Smooth muscle cell (in vitro differentiated cells): ENCODE data around the gene PFKP. TPM values are rescaled to one million over a fixed set of nuclear protein-coding genes. Genes with fewer than 3 reads are reported as not detected.
"Not testable (repeated sequence)": the region's sequence is repeated elsewhere in the genome, so short reads cannot be mapped to it uniquely, and the experiment has no call there.

Experiments
- DNase-seq: peaks from one replicate; lab custom pipeline; 2025; ENCODE audit not compliant: unreplicated experiment; lab: John Stamatoyannopoulos, UW
- H2AFZ ChIP-seq: fragments of 200-600 bp; sonication (generic); 2 replicates; pipeline ENCODE4 v1.6.0; 2016; ENCODE audit warnings: antibody characterized with exemption, low read depth, mild to moderate bottlenecking
- H3F3A ChIP-seq: fragments of 200-600 bp; sonication (generic); 2 replicates; pipeline ENCODE4 v1.6.0; 2017; ENCODE audit warnings: antibody characterized with exemption, low read depth
- H3K27ac ChIP-seq: fragments of 200-600 bp; sonication (generic); 2 replicates; pipeline ENCODE4 v1.5.1; 2016; ENCODE audit warnings: low read depth, mild to moderate bottlenecking
- H3K27me3 ChIP-seq: fragments of 200-600 bp; sonication (generic); 2 replicates; pipeline ENCODE4 v1.6.1; 2016; ENCODE audit warnings: low read depth, mild to moderate bottlenecking
- H3K36me3 ChIP-seq: fragments of 200-600 bp; sonication (generic); 2 replicates; pipeline ENCODE4 v1.5.1; 2016; ENCODE audit warnings: low read depth
- H3K4me1 ChIP-seq: fragments of 200-600 bp; sonication (generic); 2 replicates; pipeline ENCODE4 v1.5.1; 2016; ENCODE audit warnings: low read depth
- H3K4me2 ChIP-seq: fragments of 200-600 bp; sonication (generic); 2 replicates; pipeline ENCODE4 v1.6.0; 2016; ENCODE audit warnings: mild to moderate bottlenecking
- H3K4me3 ChIP-seq: fragments of 200-600 bp; sonication (generic); 2 replicates; pipeline ENCODE4 v1.5.1; 2016; ENCODE audit warnings: mild to moderate bottlenecking
- H3K79me2 ChIP-seq: fragments of 200-600 bp; sonication (generic); 2 replicates; pipeline ENCODE4 v1.6.0; 2016; ENCODE audit warnings: low read depth, mild to moderate bottlenecking
- H3K9ac ChIP-seq: fragments of 200-600 bp; sonication (generic); 2 replicates; pipeline ENCODE4 v1.6.0; 2016; ENCODE audit warnings: low read depth
- H3K9me3 ChIP-seq: fragments of 200-600 bp; sonication (generic); replicated peaks from 2 replicates; pipeline ENCODE4 v1.5.1; 2016; ENCODE audit warnings: low read depth
- H4K20me1 ChIP-seq: fragments of 200-600 bp; sonication (generic); 2 replicates; pipeline ENCODE4 v1.6.0; 2016; ENCODE audit warnings: low read depth
- CTCF ChIP-seq: fragments of 200-600 bp; sonication (generic); IDR thresholded peaks from 2 replicates; pipeline ENCODE4 v1.5.1; 2017; ENCODE audit warnings: borderline replicate concordance, mild to moderate bottlenecking, antibody characterized with exemption; ENCODE audit not compliant: insufficient read depth, poor library complexity, severe bottlenecking
- WGBS: methylation state at CpG from one replicate; pipeline ENCODE4 v1.1.7; 2016; ENCODE audit warnings: low lambda C conversion rate; 5-methylcytosine and 5-hydroxymethylcytosine counted together
- polyA plus RNA-seq: library from polyadenylated mRNA; unstranded; fragments of >200 nt; fragmentation: Nextera tagmentation; extraction: Ambion mirVana; gene quantifications from 2 replicates; pipeline ENCODE4 v1.2.1, GENCODE V29; 2016
- total RNA-seq: library from RNA; depleted of rRNA; stranded (reverse); fragments of >200 nt; gene quantifications from 2 replicates; pipeline ENCODE4 v1.2.3, GENCODE V29; 2014

PFKP gene
- total and polyA plus RNA-seq, 2 experiments from 2014 or later: 178 to 203 TPM

- no peak overlapping the region for H3K4me2 ChIP-seq
- H3K36me3 ChIP-seq: peaks cover 19% of the 10 kb centered on the region
- no peak for TF ChIP-seq CTCF
- no peak overlapping the region for H3K9ac ChIP-seq
- H2AFZ ChIP-seq: no peak overlapping the region
- peaks cover 14% of the 10 kb centered on the region for H4K20me1 ChIP-seq
- H3F3A ChIP-seq: no peaks in the 10 kb centered on the region
- peak overlapping the region; percentile 23 for H3K27ac ChIP-seq
- no peak overlapping the region for H3K4me3 ChIP-seq
- no peaks in the 10 kb centered on the region for H3K9me3 ChIP-seq
- H3K27me3 ChIP-seq: no peaks in the 10 kb centered on the region
- DNase-seq: no peak
- H3K4me1 ChIP-seq: no peaks in the 10 kb centered on the region
- H3K79me2 ChIP-seq: peaks cover 18% of the 10 kb centered on the region
- WGBS: 97% methylated on average over 21 of the region's 21 CpGs
Measured at GRCh38 chr10:3167611-3168330, 100.4 kb downstream of the PFKP start.

- no peak for TF ChIP-seq CTCF
- no peak overlapping the region for H3K27ac ChIP-seq
- no peaks in the 10 kb centered on the region for H3K9me3 ChIP-seq
- peaks cover 9% of the 10 kb centered on the region for H3F3A ChIP-seq
- no peak overlapping the region for H3K4me2 ChIP-seq
- H3K36me3 ChIP-seq: peaks cover 14% of the 10 kb centered on the region
- H3K4me1 ChIP-seq: no peaks in the 10 kb centered on the region
- H3K4me3 ChIP-seq: no peak overlapping the region
- H3K79me2 ChIP-seq: peaks cover 18% of the 10 kb centered on the region
- H3K27me3 ChIP-seq: no peaks in the 10 kb centered on the region
- WGBS: 99% methylated on average over 10 of the region's 10 CpGs
- peaks cover 14% of the 10 kb centered on the region for H4K20me1 ChIP-seq
- H3K9ac ChIP-seq: no peak overlapping the region
- no peak overlapping the region for H2AFZ ChIP-seq
- no peak for DNase-seq
Measured at GRCh38 chr10:3169271-3169670, 101.9 kb downstream of the PFKP start.

GRCh38 chr10:3169673-3170072 is 102.3 kb downstream of the PFKP start:
- no peak for TF ChIP-seq CTCF
- H3K4me1 ChIP-seq: no peaks in the 10 kb centered on the region
- WGBS: 95% methylated on average over 10 of the region's 10 CpGs

GRCh38 chr10:3171488-3171887 is 104.1 kb downstream of the PFKP start:
- DNase-seq, H3K36me3 ChIP-seq, H3F3A ChIP-seq, H3K27me3 ChIP-seq, H3K4me1 ChIP-seq, H3K9me3 ChIP-seq, H2AFZ ChIP-seq: not testable (repeated sequence)
- peak overlapping the region; percentile 94 for H3K9ac ChIP-seq
- WGBS: 95% methylated on average over 11 of the region's 11 CpGs
- peak overlapping the region; percentile 94 for H3K4me2 ChIP-seq
- H3K4me3 ChIP-seq: peak overlapping the region; percentile 90
- H3K79me2 ChIP-seq: peaks cover 18% of the 10 kb centered on the region
- H4K20me1 ChIP-seq: peaks cover 14% of the 10 kb centered on the region
- peak overlapping the region; percentile 87 for H3K27ac ChIP-seq

More at GRCh38 chr10:3169673-3170072, 102.3 kb downstream of the PFKP start:
- Histone ChIP-seq H3K4me3 (no peak overlapping the region), H2AFZ (no peak overlapping the region), H3K9me3 (no peaks in the 10 kb centered on the region), H3K27ac (no peak overlapping the region), H3K27me3 (no peaks in the 10 kb centered on the region), H3K36me3 (peaks cover 14% of the 10 kb centered on the region), H3K4me2 (no peak overlapping the region), H3K79me2 (peaks cover 18% of the 10 kb centered on the region), H3F3A (peaks cover 9% of the 10 kb centered on the region), H3K9ac (no peak overlapping the region), H4K20me1 (peaks cover 14% of the 10 kb centered on the region)
- no peak for DNase-seq
